GM19395 (cell line): ENCODE measurements around the gene G3BP2.
"Not testable (repeated sequence)": the region's sequence is repeated elsewhere in the genome, so short reads cannot be mapped to it uniquely, and the experiment has no call there.

ENCODE experiments used
- ATAC-seq: cut with Tn5 transposase; IDR thresholded peaks from one replicate; pipeline ENCODE4 v1.9.1; 2021; ENCODE audit warnings: mild to moderate bottlenecking, moderate library complexity; ENCODE audit not compliant: unreplicated experiment

Gene G3BP2

DNA sequence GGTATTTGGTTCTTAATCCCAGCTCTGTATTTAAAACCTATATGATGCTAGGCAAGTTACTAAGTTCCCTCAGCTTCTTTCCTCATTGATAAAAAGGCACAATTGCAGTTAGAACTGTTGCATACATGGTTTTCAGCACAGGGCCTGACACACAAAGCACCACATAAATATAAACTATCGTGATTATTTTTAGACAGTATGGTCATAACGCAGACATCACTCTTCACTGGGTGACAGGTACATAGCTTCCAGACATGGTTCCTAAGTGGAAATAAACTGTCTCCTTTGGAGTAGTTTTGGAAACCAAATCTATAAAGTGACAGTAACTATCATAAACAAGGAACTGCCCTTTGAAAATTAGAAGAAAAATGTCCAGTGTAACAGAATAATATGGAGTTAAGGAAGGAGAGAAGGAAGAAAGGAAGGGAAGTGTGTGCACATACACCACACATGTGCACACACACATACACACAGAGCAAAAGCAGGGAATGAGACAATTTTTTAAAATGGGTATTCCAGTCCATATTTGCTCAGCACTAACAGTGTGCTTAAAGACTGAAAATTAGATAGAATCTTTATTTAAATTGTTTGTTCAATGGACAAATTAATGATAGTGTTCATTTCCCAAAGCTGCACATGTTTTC is 12.5 kb upstream of the G3BP2 start:
- ATAC-seq, result no peak

DNA sequence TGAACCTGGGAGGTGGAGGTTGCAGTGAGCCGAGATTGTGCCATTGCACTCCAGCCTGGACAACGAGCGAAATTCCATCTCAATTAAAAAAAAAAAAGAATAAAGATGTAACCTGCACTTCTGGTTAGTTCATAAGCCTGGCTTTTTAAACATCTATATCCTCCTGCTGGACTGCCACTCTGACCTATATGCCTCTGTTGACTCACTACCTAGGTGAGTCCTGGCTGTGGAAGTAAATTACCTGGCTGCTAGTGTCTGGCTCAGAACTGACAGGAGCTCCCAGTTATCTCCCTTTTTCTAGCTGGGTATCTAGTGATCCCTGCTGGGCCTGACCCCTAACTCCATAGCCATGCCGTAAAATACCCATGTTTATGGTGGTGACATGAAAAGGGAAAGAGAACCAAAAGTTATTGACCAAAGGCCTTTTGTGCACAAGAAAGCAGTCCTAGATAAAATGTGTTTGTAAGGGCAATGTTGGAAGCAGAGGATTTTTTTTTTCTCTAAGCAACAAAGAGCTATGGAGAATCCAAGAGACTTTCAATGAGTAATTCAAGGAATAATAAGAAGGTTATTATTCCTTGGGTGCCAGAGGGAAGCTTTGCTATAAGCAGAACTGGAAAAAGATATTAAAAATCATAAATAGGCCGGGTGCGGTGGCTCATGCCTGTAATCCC is 10.4 kb upstream of the G3BP2 start:
- ATAC-seq, result no peak

DNA sequence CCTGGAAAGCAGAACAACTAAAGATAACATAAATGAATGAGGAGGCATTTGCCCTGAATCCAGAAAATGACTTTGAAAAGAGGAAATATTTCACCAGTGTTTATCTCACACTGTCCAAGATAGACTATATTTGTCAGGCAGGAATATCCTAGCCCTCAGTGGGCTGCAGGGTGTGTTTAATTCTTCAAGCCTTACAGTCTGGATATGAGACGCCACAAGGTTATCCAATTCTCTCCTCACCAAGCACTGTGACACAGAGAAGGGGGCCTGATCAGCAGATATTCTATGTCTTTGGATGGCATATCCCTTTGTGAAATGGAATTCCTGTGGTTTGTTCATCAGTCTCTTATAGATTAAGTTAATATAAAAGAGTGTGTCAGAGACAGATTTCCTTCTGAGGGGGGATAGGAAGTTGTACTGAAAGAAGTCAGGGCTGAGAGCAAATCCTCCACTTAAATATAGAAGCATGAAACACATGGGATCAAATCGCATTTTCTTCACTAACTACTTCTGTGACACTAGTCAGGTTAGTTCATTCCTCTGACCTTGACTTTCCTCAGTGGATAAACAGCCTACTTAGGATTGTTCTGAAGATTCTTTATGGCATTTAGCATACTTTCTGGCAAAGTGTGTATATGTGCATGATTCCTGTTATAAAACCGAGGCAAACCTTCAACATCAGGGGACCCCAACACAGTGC is 6.8 kb upstream of the G3BP2 start:
- no peak for ATAC-seq

DNA sequence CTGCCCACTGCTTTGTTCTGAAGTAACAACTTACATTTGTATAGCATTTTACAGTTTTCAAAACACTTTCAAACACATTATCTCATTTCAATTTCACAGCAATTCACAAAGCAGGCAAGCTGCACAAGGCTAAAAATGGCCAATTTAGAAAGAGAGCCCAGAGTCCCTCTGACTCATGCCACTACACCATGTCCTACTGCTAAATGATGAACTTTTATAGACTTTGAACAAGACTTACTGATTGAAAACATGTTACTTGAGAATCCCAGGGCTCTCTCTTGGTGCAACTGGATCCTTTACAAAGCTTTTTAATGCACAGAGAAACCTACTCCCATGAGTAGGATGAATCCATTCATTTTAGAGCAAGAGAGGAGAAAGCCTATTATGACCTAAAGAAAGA is 5.8 kb upstream of the G3BP2 start:
- no peak for ATAC-seq

DNA sequence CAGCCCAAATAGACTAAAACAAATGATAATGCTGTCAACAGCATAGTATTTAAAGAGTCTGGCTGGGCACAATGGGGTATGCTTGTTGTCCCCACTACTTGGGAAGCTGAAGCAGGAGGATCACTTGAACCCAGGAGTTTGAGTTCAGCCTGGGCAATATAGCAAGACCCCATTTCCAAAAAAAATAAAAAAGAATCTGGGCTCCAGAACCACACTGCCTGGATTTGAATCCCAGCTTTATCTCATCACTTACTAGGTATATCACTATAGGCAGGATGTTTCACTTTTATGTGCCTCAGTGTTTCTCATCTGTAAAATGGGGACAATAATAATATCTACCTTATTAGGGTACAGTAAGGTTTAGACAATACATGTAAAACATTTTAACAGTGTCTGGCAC is 5.3 kb upstream of the G3BP2 start:
- ATAC-seq, result no peak

DNA sequence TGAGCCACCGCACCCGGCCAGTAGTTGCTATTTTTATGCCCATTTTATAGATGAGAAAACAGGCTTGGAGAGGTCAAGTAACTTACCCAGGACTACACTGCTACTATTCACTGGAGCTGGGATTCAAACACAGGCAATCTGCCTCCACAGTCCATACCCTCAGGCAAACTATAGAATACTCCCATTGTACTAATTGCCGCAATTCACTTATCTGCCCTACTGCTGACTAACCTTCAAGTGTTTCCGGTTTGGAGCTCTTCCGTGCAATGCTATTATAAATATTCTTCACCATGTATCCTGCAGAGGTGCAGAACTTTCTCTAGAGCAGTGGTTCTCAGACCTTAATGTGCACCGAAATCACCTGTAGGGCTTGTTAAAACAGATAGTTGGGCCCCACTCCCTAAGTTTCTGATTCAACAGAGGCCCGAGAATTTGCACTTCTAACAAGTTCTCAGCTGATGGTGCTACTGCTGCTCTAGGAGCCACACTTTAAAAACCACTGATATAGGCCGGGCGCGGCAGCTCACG is 1.9 kb upstream of the G3BP2 start:
- ATAC-seq, result no peak

DNA sequence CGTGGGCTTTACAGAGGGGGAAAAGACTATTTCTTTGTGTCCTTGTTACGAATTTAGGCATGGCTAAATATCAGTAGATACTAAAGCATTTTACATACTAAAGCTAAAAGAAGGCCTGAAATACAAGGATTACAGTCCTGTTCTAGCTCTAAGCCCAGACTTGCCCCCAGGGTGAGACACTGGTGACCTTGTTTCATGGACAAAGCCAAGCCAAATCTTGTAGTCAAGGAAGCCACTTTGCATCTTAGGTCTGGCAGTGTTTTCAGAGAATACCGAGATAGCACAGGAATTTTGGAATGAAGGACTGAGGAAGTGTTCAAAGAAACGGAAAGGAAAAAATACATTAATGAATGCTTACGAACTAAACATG is 733 bp upstream of the G3BP2 start:
- ATAC-seq, result no peak

DNA sequence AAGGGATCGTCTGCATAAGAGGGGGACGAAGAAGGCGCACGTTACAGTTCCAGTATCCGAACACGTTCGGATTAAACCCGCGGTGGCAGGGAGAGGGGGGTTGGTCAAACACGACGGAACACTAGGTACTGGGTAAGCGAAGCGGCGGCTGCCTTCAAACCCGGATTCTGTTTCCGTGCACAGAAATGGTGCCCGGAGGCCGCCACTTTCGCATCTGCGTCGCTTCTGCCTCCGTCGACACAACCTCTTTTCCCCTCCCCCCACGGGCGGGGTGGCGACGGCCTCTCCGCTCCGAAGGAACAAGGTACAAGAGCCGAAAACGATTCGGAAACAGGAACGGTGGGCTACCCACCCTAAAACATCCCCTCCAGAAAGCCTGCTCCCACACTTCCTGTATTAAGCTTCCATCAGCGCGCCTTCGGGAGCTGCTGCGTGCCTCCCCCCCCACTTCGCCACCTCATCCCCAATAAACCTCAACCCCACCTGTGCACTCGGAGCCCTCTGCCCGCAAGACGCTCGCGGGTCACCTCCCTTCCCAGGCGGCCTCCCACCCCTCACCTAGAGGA is 667 bp downstream of the G3BP2 start:
- ATAC-seq, result peak; percentile 38

DNA sequence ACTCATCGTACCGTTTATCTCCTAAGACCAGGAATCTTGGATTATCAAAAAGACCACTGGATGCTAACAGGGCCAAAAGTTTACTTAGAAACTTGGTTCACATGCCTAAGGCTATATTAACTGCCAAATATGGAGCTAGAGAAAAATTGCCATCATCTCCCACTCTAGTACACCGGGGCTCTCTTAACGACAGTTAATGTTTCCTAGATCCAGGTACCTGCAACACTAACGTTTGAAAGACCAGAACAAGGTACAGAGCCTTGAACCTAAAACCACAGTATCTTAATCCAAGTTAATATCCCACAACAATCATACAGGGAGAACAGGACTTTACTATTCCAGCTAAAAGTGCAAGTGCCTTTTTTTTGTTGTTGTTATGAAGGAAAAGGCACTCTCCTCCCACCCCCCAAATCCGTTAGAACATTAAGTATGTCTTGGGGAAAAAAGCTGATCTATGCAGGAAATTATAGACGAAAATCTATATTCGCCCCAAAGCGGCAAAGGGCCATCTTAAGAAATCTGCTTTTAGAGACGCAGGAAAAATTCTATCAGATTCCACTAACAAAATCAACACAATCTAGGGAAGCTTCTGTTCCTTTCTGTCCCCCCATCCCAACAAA is 1.3 kb downstream of the G3BP2 start:
- ATAC-seq, result no peak

DNA sequence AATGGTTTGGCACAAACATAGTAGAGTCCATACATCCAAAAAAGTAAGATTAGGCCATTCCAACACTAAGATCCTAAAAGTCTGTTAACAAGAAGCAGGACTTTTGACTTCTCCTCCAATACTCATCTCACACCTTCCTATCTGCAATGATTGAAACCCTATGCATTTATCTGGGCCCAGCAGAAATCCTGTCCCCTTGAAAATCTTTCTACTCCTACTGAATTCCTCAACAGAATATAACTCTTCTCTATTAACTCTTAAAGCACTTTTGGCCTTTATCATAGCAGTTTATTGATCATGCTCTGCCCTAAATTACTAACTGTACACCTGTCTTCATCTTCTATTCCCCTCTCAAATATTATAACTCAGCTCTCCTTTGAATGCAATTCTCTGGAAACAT is 4.6 kb downstream of the G3BP2 start:
- no peak for ATAC-seq

DNA sequence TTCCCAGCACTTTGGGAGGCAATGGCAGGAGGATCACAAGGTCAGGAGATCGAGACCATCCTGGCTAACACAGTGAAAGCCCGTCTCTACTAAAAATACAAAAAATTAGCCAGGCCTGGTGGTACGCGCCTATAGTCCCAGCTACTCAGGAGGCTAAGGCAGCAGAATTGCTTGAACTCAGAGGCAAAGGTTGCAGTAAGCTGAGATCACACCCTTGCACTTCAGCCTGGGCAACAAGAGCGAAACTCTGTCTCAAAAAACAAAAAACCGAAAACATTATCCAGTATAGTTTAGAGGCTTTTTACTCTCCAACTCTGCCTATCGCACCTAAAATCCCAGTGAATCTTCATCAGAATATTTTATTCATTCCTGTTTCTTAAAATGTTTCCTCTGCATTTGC is 5.6 kb downstream of the G3BP2 start:
- not testable (repeated sequence) for ATAC-seq

DNA sequence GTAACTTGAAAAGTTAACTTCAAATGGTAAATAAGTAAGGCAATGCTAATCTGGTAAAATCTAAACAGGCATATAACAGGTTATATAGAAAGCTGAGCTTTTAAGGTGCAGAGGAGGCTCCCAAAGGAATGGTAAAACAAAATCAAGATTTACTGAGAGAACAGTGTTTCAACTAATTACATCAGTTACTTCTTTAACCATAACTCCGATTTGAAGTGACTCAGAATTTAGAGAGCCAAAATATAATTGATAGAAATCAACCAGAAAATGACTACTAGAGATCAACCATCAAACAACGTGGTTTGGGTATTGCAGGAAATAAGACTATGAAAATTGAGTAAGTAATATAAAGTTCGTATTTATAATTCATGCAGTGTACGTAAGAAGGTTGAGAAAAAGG is 6.9 kb downstream of the G3BP2 start:
- no peak for ATAC-seq

DNA sequence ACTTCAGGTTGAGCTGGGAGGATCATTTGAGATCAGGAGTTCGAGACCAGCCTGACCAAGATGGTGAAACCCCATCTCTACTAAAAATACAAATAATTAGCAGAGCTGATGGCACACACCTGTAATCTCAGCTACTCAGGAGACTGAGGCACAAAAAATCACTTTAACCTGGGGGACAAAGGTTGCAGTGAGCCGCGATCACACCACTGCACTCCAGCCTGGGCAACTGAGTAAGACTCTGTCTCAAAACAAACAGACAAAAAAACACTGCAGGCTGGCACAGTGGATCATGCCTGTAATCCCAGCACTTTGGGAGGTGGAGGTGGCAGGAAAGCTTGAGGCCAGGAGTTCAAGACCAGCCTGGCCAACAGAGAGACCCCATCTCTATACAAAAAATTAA is 8.6 kb downstream of the G3BP2 start:
- ATAC-seq, result not testable (repeated sequence)

DNA sequence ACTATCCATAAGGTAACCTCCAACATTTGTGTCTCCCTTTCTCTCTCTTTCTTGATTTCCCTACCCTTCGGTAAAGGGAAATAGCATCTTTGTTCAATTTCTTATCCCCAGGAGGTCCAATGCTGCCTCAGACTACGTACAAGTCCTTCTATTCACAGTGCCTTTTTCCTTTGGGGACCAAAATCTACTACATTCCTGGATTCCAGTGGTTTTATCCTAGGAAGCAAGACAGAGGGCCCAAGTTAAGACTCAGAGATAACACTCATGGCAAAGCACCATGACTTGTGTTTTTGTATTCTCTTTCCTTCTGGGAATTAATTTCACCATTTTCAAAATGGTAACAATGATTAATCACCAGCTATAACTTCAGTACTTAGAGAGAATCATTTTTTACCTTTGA is 10.6 kb downstream of the G3BP2 start:
- no peak for ATAC-seq

DNA sequence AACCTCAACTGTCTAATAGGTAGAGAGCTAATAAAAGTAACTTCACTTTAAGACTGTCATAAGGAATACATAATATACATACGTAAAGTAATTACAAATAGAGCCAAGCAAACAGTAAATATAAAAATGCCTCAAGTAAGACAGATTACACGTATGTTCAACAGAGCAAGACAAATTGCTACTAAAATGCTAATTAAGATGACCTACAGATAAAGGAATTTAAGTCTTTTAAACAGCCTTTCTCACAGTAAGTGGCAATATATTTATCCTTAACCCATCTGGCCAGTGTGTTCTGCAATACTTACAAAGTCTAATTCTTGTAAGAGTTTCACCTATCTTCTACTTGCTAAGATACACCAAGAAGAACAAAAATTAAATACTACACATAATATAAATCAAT is 12.7 kb downstream of the G3BP2 start:
- ATAC-seq, result no peak

DNA sequence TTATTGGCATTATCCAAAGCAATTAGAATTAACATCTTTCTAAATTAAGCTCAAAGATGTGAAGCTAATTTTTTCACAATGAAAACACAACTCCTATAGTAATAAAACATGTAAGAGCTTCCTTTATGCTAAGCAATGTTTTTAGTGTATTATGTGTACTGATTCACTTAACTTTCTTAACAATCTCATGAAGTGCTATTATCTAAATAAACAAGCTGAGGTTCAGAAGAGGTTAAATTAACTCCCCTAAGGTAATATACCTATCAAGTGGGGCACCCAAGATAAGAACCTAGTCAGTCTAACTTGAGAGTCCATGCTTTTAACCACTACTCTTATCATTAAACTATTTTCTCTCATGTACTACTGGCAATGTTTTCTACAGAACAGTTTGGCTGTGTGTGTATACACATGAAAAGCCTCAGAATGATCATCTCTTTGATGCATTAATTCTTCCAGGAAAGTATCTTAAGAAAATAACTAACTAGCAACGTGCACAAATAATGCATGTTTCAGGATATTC is 13.6 kb downstream of the G3BP2 start:
- ATAC-seq, result no peak

DNA sequence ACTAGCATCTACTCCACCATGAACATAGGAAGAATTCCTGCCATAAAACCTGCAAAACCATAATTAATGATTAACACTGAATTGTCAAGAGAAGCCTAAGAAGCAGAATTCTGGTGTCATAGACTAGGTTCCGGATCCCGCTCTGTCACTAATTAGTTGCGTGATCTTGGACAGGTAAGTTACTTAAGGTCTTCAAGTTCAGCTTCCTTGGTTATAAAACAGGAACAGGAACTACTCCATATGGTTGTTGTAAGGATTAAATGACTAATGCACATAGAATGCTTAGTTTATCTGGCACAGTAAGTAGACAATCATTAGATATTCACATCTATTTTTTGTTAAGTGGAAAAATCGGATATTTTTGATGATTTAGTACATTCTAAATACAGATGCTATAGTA is 14.3 kb downstream of the G3BP2 start:
- ATAC-seq, result no peak

DNA sequence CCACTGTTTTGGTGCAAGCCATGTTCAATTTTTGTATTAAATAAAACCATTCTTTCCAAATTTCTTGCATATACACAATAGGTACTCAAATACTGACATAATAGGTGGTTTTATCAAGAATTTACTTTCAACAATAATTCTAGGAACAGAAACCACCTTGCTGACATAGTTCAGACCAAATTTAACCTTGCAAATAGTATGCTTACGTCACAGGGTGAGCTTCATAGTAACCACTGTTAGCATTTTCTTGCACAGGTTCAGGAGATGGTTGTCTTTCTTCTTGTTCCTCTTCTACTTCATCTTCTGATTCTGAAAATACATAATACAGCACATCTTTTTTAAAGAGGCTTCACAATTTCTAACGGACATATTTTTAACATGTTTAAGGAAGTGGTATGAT is 17.6 kb downstream of the G3BP2 start:
- ATAC-seq, result no peak

DNA sequence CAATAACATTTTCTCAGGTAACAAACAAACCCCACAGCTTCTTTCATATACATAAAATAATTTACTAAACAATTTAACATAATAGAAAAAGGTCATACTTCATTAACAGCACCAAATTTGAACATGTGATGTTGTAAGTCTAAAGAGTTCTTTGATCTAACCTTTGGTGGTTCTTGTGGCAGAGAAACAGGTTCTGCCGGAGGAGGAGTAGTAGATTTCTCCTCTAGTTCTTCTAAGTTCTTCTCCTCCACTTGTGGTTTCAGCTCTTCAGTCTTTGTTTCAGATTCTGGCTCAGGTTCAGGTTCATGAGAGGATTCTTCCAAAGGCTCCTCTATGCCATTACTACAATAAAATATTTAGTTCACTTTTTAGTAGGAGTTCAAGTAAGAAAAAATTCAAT is 18.3 kb downstream of the G3BP2 start:
- no peak for ATAC-seq

DNA sequence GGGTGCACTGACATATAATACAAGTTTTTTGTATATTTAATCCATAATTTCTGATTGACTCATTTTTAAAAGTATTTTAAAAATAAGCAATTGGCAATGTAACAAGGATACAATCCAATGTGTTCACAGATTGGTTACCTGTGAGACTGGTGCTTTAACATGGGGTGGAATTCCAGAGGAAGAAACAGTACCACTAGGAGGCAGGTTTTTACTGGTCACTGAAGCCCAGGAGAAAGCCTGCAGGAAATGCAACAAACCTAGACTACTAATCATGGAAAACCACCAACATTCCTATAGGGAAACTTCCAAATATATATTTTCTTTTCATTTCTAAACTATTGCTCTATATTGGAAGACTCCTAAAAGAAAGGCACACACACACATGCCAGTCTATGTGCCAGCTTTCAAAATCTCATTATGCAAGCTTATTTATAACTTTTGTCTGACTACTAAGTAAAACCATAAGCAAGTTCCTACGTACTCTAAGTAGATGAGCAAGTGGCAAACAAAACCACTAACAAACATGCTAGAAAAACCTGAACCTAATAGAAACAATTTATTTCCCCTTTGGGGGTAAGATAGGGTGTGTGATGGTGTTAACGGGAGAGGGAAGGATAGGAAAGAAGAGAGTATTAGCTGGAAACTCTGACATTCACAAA is 19.2 kb downstream of the G3BP2 start:
- no peak for ATAC-seq

DNA sequence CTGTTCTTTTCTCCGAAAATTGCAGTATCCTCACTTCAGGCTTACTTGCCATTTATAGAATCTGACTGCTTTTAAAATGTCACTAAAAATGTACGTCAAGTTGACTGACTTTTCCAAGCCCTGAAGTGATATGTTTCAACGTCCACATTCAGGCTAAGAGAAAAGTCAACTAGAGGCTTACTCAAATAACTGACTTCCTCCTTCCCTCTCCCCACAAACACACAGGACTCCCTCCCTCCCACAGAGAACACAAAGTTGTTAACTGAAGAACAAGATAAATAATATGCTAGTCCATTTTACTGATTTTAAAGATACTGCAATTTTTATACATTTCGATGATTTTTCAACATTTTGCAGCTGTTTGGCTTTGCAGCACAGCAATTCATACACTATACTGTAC is 29.1 kb downstream of the G3BP2 start:
- no peak for ATAC-seq
